HepG2 (cell line): ENCODE data around the gene ALDH3A1. TPM values are rescaled to one million over a fixed set of nuclear protein-coding genes. Genes with fewer than 3 reads are reported as not detected.

Source experiments
- CREB1 ChIP-seq, 2 experiments: fragments of 450-650 bp in 1 of 2; IDR thresholded peaks; 2 replicates each; pipeline ENCODE4 v1.6.1; 2016 to 2017; ENCODE audit warnings: control low read depth in 1 of 2, mild to moderate bottlenecking in 1 of 2, missing compliant biosample characterization in 1 of 2, missing genetic modification characterization in 1 of 2
- ESRRA ChIP-seq: sonication (generic); formaldehyde crosslinking; IDR thresholded peaks from 2 replicates; pipeline ENCODE4 v1.5.1; 2020; ENCODE audit warnings: mild to moderate bottlenecking, low read depth, missing genetic modification reagents
- FOXA3 ChIP-seq: IDR thresholded peaks from 2 replicates; pipeline ENCODE4 v1.6.1; 2016; ENCODE audit warnings: missing genetic modification reagents, missing compliant biosample characterization
- GABPB1 ChIP-seq: IDR thresholded peaks from 2 replicates; pipeline ENCODE4 v1.6.1; 2016; ENCODE audit warnings: mild to moderate bottlenecking, missing genetic modification reagents, moderate library complexity, missing compliant biosample characterization
- HNF4A ChIP-seq: sonication (generic); formaldehyde crosslinking; IDR thresholded peaks from 2 replicates; pipeline ENCODE4 v1.4.0; 2020; ENCODE audit warnings: missing genetic modification reagents
- MAF1 ChIP-seq: sonication (generic); formaldehyde crosslinking; IDR thresholded peaks from 2 replicates; pipeline ENCODE4 v1.5.0; 2020; ENCODE audit warnings: missing genetic modification reagents, borderline replicate concordance
- MZF1 ChIP-seq: sonication (generic); formaldehyde crosslinking; IDR thresholded peaks from 2 replicates; pipeline ENCODE4 v1.8.1; 2023; ENCODE audit warnings: mild to moderate bottlenecking, missing genetic modification reagents, borderline replicate concordance
- NR2C2 ChIP-seq: sonication (generic); formaldehyde crosslinking; IDR thresholded peaks from 2 replicates; pipeline ENCODE4 v1.4.0; 2020; ENCODE audit warnings: missing genetic modification reagents, mild to moderate bottlenecking, moderate library complexity, borderline replicate concordance
- ONECUT2 ChIP-seq: sonication (generic); formaldehyde crosslinking; IDR thresholded peaks from 2 replicates; pipeline ENCODE4 v1.4.0; 2020; ENCODE audit warnings: missing genetic modification reagents
- PHF21A ChIP-seq: sonication (generic); formaldehyde crosslinking; IDR thresholded peaks from 2 replicates; pipeline ENCODE4 v1.5.0; 2020; ENCODE audit warnings: mild to moderate bottlenecking, missing genetic modification reagents
- RARA ChIP-seq: IDR thresholded peaks from 2 replicates; pipeline ENCODE4 v1.6.1; 2016; ENCODE audit warnings: missing genetic modification reagents, missing compliant biosample characterization
- RERE ChIP-seq: IDR thresholded peaks from 2 replicates; pipeline ENCODE4 v1.6.1; 2016; ENCODE audit warnings: low read depth, missing genetic modification reagents, missing compliant biosample characterization
- RXRB ChIP-seq: IDR thresholded peaks from 2 replicates; pipeline ENCODE4 v1.6.1; 2016; ENCODE audit warnings: borderline replicate concordance, missing genetic modification reagents, missing compliant biosample characterization
- ZBTB21 ChIP-seq: sonication (generic); formaldehyde crosslinking; IDR thresholded peaks from 2 replicates; pipeline ENCODE4 v1.4.0; 2020; ENCODE audit warnings: missing genetic modification reagents
- ZIK1 ChIP-seq: sonication (generic); formaldehyde crosslinking; IDR thresholded peaks from 2 replicates; pipeline ENCODE4 v1.5.0; 2020; ENCODE audit warnings: mild to moderate bottlenecking, low read depth, missing genetic modification reagents, borderline replicate concordance
- ZNF292 ChIP-seq: sonication (generic); formaldehyde crosslinking; IDR thresholded peaks from 2 replicates; pipeline ENCODE4 v1.8.1; 2022; ENCODE audit warnings: mild to moderate bottlenecking, low read depth, missing genetic modification reagents, borderline replicate concordance
- ZNF317 ChIP-seq: sonication (generic); formaldehyde crosslinking; IDR thresholded peaks from 2 replicates; pipeline ENCODE4 v1.5.0; 2020; ENCODE audit warnings: mild to moderate bottlenecking, missing genetic modification reagents
- ZNF430 ChIP-seq: sonication (generic); formaldehyde crosslinking; IDR thresholded peaks from 2 replicates; pipeline ENCODE4 v1.9.0; 2021; ENCODE audit warnings: mild to moderate bottlenecking, missing genetic modification reagents
- polyA plus RNA-seq, 8 experiments: library from polyadenylated mRNA; depleted of rRNA in 3 of 8; stranded (reverse) in 7 of 8; unstranded in 1 of 8; fragments of >200 nt; fragmentation: Illumina TruSeq in 4 of 8; extraction: Trizol in 4 of 8; gene quantifications; 2 replicates each; pipeline versions ENCODE4 v1.2.1 to v1.2.3, GENCODE V29; 2011 to 2016; ENCODE audit warnings: low read depth in 4 of 8, missing spikeins in 1 of 8, mixed read lengths in 1 of 8; ENCODE audit not compliant: insufficient read depth in 1 of 8
- total RNA-seq, 5 experiments: library from RNA; depleted of rRNA; stranded (reverse); fragments of >200 nt; fragmentation: Illumina TruSeq; extraction: Trizol; gene quantifications; 2 replicates each; pipeline ENCODE4 v1.2.3, GENCODE V29; 2016; ENCODE audit warnings: low read depth in 1 of 5
- TF ChIP-seq, protein P1 (sequence below): sonication (generic); IDR thresholded peaks from 2 replicates; pipeline ENCODE4 v1.6.1; 2016; ENCODE audit warnings: low read depth, borderline replicate concordance

ALDH3A1 gene
- total and polyA plus RNA-seq, 2 of the 13 experiments (the other 11 are each of a cell fraction or from before 2014, with no cell fraction given): 0.07 to 0.62 TPM

- peak; percentile 90 for TF ChIP-seq RERE (CRISPR knock-in tag)
- peak; percentile 96 for TF ChIP-seq FOXA3 (CRISPR knock-in tag)
- peak; percentile 40; the same call in 1 of the 2 replicates for TF ChIP-seq ONECUT2 (CRISPR knock-in tag)
- TF ChIP-seq RARA (CRISPR knock-in tag): peak; percentile 91
- TF ChIP-seq ESRRA (CRISPR knock-in tag): no peak
- peak; percentile 36; the same call in 1 of the 2 replicates for TF ChIP-seq ZNF292 (CRISPR knock-in tag)
- TF ChIP-seq CREB1 (IDR thresholded peaks at IDR 0.05): no peak
- TF ChIP-seq CREB1 (CRISPR knock-in tag; IDR thresholded peaks at IDR 0.05): peak; percentile 67
- peak; percentile 90 for TF ChIP-seq PHF21A
- TF ChIP-seq MAF1: no peak
- TF ChIP-seq ZNF430 (CRISPR knock-in tag): peak; percentile 65; the same call in 1 of the 2 replicates
- TF ChIP-seq ZBTB21 (CRISPR knock-in tag): no peak
- no peak for TF ChIP-seq MZF1 (CRISPR knock-in tag)
- peak; percentile 91 for TF ChIP-seq HNF4A
- peak; percentile 53 for TF ChIP-seq NR2C2 (CRISPR knock-in tag)
- TF ChIP-seq, protein P1, sequence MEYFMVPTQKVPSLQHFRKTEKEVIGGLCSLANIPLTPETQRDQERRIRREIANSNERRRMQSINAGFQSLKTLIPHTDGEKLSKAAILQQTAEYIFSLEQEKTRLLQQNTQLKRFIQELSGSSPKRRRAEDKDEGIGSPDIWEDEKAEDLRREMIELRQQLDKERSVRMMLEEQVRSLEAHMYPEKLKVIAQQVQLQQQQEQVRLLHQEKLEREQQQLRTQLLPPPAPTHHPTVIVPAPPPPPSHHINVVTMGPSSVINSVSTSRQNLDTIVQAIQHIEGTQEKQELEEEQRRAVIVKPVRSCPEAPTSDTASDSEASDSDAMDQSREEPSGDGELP: 0 out of 2 replicates have a peak, but pooled peaks have one; percentile 18
- no peak for TF ChIP-seq ZIK1
- 0 out of 2 replicates have a peak, but pooled peaks have one; percentile 29 for TF ChIP-seq ZNF317 (CRISPR knock-in tag)
- TF ChIP-seq RXRB (CRISPR knock-in tag): peak; percentile 86; the same call in 1 of the 2 replicates
- no peak; the same call in 1 of the 2 replicates for TF ChIP-seq GABPB1 (CRISPR knock-in tag)
These were observed 14.1 kb downstream of the ALDH3A1 start (continued) for GRCh38 chr17:19733953-19734526.
